HG03025 (cell line): ENCODE measurements around the gene TYW5.
A peak's percentile ranks its signal among the peaks of the same experiment; 100 is the strongest.

Experiments used
- ATAC-seq: cut with Tn5 transposase; IDR thresholded peaks from one replicate; pipeline ENCODE4 v1.9.1; 2021; ENCODE audit warnings: mild to moderate bottlenecking, moderate library complexity; ENCODE audit not compliant: unreplicated experiment, low FRiP score

TYW5 gene, protein sequence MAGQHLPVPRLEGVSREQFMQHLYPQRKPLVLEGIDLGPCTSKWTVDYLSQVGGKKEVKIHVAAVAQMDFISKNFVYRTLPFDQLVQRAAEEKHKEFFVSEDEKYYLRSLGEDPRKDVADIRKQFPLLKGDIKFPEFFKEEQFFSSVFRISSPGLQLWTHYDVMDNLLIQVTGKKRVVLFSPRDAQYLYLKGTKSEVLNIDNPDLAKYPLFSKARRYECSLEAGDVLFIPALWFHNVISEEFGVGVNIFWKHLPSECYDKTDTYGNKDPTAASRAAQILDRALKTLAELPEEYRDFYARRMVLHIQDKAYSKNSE

DNA sequence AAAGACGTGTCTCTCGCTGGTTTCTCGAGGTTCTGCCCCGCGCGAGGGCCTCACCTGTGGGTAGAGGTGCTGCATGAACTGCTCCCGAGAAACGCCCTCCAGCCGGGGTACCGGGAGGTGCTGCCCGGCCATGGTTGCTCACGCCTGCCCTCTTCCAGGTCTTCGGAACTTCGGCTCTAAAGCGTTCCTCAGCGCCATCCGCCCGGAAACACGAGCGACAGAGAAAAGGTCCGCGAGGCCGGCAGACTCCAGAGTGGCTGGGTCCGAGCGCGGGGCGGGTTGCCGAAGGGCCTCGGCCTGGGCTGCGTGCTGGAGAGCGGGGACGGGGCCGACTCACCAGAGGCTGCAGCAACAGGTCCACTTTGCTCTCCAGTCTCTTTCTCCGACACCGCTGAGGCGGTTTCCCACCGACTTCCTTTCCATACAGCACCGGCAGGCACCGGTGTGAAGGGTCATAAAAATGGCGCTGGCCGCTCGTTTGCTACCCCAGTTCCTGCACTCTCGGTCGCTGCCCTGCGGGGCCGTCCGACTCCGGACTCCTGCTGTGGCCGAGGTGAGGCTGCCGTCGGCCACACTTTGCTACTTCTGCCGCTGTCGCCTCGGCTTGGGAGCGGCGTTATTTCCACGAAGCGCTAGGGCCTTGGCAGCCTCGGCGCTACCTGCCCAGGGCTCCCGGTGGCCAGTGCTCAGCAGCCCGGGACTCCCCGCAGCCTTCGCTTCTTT, at the start of gene TYW5, which contains the start of gene MAIP1:
TSS of gene TYW5 (minus strand) at position 153 of the 723 bp plus-strand sequence. CDS start at position 132, 21 bp downstream.
TSS of gene MAIP1 (plus strand) at position 244 of the 723 bp plus-strand sequence. CDS start at position 461, 217 bp downstream.
- ATAC-seq, result peak; percentile 84

DNA sequence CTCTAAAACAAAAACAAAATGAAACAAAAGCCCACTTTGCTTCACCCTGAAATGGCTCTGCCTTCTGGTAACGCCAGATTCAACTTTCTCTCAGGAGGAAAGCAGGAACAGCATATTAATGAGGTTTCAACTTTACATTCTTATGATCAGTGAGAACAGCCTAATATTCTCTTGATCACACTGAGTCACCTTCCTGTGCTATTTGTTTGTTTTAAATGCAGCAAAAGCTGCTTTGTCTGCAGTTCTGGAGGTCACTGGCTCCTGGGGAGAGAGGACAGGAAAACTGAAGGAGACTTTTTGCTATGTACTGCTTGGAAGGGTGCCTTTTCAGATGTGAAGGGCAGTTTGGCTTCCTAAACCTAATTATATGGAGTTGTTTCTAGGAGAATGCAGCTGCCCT, 48.2 kb upstream of the TYW5 start:
- no peak for ATAC-seq

DNA sequence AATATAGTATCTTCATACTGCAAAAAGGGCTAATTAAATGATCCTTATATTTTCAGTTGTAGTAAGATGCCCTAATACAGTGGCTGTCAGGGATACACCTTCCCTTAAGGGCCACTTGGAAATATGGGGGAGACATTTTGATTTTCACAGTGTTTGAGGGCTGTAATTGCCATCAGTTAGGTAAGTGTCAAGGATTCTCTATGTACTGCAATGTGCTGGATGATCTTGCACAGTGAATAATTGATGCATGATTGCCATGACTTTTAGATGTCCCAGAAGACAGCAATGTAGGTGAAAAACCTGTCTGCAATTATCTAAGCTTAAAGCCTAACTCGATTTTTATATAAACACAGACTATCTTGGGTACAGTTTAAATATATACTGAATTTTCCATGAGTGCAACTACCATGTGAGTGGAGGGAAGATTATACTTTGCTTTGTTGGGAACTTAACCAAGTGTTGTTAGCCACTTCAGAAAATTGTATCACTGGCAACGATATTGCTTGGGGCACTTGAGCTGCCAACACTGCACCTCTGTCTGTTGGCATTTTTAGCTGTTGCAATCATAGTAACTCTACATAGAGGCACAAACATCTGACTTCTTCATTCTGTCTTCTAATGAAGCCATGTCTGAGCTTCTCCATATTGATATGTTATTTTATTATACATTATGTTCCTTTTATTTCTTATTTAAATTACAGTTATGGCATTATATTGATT, 45.3 kb upstream of the TYW5 start:
- no peak for ATAC-seq

DNA sequence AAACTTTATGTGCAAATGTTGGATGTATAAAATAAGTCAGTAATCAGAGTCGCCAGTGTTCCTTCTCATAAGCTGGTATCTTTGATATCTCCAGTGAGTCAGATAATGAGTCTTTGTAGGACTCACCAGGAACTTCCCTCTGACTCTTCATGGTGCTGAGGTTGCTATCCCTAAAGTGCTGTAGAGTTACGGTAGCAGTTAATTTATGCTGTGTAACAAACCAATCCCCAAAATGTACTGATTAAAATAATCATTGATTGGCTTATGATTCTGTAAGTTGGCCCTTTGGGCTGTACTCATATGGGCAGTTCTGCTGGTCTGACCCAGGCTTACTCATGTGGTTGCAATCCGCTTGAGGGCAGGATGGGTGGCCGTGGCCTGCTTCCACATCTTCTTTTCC, 43.9 kb upstream of the TYW5 start:
- ATAC-seq, result no peak

DNA sequence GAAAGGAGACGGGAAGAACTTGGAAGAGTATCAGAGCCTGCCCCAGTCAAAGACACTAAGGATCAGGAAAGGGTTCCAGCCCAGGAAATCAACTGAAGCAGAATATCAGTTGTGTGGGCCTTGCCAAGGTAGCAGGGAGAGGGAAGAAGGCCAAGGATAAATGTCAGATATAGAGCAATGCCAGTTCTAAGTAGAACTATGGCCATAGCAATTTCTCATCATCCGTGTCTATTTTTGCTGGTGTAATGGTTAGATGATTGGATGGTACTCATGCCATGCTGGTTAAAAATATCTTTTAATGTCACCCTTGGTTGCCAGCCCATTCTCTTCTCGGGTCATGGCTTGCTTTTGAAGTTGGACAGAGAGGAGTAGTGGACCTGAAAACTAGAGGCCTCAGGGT, 42.0 kb upstream of the TYW5 start:
- no peak for ATAC-seq

DNA sequence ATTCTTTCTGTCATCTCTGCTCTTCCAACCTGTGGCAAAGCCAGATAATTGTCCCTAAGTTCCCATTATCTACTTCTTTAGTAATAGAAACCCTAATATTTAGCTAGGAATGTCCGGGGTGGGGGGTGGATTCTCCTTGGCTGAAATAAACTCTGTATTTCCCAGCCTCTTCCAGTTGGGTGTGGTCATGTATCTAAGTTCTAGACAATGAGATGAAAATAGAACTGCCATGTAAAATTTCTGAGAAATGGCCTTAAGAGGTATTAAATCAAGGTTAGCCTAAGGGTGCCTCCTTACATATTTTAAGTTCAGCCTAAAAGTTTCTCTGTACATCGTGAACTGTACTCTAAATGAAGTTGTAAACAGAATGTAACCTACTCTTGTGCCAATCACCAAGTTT, 39.6 kb upstream of the TYW5 start:
- no peak for ATAC-seq

DNA sequence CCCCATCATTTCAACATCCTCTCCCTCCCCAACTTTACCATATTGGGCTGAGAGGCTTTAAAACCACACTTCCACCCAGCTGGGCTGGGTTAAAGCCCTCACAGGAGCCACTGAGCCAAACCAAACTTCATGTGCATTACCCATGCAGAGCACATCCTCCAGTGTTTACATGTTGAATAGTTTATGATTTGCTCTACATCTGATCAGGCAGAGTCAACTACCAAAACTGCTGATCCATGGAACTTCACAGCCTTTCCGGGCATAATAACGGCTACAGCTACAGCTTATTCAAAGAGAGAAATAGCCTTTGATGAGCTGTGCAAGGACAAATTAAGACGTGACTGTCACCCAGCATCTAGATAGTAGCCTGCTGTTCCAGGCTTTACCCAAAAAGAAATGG, 39.1 kb upstream of the TYW5 start:
- ATAC-seq, result no peak

DNA sequence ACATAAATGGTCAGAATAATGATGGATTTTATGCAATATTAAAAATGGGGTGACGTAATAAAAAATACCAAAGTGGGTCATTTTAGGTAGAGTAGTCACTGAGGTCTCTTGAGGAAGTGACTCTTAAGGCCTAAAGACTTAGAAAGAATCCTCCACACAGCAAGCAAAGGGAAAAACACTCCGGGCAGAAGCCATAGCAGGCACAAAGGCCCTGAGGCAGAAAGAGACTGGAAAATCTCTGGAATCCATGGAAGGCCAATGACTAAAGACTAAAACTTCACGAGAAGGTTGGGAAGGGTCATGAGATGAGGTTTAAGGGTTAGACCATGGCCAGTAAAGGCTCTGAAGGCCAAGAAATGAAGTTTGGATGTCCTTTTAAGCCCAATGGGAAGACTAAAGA, 37.0 kb upstream of the TYW5 start:
- ATAC-seq, result no peak

DNA sequence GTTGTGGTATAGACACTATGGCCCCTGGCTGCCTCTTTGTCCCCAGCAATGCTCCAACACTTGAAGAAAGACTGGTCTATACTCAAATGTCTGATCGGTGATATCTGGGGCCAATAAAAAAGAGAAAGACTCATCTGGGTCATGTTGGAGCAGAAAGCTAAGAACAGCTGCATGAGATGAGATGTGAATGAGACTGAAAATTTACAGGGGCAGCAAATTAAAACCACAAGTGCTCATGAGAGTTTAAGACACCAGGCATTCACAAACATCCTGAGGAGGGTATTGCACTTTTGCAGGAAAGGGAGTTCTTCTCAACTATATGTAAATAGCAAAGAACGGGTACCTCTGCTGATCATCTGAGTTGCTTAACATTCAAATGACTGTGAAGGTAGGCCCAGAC, 36.4 kb upstream of the TYW5 start:
- ATAC-seq, result no peak

DNA sequence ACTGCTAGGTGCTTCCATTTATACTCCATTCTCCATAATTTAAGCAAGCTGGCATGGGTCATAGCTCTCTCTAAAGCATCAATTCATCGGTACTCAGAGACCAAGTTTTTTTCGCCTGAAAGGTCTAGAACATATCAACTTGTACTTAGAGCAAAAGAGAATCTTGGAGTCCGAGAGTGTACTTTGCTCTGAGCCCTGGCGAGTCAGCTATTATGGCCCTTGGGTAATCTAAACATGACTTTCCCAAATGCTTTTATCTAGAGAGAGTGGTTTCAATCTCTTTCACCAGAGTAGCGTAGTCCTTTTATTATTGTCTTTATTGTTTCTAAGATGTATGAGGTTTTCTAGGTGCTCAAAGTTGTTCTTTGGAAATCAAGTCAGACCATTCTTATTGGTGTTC, 34.5 kb upstream of the TYW5 start:
- no peak for ATAC-seq

DNA sequence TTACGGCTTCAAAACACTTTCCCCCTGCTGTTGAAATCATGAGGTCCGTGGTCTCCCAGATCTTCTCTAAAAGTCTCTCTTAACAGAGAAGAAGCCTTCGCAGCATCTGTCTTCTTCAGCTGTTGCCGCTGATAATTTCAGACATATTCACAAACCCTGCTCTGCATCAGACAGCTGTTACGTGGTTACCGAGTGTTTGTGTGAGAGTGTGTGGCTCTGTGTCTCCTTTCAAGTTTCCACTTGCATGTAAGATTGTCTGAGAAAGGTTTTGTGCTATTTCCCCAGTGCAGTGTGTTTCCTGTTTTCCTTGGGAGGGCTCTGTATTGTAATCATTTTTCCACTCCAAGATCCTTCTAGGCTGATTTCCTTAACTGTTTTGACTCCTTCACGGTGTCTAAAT, 32.9 kb upstream of the TYW5 start:
- no peak for ATAC-seq

DNA sequence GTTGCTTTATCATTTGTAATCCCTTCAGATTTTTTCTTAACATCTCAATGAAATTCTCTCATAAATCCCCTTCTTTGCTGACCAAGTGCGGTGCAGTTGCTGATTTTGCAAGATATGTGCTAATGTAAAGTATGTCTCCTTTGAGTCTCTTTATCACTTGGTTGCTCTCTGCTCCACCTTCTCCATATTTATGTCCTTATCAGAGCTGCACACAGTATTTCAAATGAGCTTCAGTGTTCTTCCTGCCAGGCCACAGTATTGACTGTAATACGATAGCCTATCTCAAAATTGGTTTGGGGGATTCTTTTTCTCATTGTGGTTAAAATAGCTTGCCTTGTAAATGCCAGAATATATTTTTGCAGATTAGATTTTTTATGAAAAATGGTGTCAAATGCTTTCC, 32.3 kb upstream of the TYW5 start:
- ATAC-seq, result no peak

DNA sequence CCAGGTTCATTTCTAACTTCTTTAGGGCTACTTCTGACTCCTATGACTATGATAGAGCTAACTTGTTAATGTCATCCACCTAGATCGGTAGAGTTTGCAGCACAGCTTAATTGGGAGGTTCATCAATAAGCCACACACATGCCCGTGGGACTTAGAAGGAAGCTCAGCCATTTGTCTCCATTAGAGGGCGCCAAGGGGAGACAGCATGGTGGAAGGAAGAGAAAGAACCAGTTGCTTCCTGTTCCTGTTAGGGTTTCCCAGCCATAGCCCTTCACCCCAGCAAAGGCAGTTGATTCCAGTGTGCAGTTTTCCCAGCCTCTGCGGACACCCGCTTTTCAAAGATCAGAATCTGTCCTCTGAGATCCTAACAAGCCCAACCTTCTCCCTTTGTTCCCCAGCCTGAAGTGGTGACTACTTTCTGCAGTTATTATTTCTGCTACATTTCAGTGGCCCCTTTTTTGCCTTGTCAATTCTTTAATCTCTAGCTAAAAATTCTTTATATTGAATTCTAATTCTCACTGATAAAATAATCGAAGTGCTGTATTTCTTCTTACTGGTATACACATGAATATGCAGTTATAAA, 30.4 kb upstream of the TYW5 start:
- ATAC-seq, result peak; percentile 63

DNA sequence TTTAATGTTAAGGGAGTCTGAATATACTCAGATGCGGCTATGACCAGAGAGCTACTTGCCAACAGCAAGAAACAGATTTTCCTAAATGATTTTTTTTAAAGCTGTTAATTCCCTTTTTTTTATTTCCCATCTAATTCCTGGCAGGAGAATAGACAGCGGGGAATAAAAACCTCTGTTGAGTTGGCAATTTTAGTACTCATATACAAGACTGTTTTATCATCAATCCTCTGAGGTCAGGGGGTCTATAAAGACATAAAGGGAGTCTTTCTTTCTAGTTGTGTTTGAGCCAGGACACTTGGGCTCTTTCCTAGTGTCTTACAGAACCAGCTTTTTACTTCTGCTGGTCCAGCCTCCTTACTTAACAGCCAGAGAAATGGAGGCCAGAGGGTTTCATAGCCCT, 29.5 kb upstream of the TYW5 start:
- no peak for ATAC-seq

DNA sequence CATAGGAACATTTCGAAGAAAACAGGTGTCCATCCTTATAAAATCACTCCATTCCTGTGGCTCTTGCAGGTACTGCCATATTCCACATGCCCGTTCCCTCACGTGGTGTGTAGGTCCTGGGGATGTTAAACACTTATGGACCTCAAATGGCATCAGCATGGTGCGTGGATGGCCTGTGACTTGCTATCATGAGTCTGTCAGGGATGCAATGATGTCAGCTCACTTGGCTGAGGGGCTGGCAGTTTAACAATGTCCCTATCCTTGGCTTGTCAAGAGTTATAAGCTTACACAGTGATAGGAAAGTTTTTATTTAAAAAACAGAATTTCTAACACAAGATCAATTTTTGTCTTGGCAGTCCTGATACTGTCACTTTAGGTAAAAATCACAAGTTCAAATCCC, 28.9 kb upstream of the TYW5 start:
- ATAC-seq, result no peak

DNA sequence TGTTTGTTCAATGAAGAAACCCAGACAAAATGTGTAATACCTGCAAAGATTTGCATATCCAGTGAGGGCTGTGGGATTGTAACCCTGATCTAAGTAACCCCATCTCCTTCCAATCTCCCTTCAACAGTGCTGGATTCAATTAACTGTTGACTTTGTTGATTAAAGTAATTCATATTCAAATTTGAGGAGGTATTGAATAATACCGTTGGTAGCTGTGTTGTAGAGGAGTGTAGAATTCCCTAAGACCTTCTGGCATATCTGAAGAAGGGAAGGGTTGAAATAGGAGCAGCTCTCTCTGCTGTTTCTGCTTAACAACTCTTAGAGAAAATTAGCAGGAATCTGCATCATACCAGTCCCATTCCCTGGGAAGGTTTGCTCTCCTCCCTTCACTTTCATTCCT, 28.2 kb upstream of the TYW5 start:
- ATAC-seq, result no peak

DNA sequence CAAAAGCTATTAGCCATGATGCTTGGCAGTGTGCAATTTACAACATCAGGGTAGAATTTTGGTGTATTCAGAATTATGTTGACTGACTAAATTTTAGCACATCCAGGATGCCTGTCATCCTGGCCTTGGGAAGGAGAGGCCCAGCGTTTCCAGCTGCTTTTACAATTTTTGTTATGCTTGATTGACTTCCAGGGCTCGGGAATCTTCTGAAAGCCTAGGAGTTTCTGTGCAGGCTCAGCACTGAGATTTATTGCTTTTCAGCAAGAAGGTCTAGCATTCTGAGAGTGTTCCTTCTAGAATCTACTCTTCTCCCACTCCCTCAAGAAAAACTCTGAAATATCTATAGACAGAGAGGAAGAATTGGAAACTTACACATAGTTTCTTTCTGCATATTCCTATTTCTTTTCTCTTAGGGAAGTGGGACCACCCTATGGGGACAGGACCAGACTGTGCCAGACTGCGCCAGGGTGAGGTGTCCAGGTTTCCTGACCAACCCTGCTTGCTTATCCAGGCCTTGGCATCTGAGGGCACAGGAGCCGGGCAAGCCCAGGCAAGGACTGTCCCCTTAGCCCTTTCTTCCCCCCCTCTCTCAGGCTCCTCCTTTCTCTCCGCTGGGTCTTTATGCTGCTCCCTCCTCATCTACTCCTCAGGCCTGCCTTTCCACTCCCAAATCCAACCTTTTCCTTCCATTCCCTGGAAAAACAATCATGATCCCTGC, 27.0 kb upstream of the TYW5 start:
- ATAC-seq, result no peak

DNA sequence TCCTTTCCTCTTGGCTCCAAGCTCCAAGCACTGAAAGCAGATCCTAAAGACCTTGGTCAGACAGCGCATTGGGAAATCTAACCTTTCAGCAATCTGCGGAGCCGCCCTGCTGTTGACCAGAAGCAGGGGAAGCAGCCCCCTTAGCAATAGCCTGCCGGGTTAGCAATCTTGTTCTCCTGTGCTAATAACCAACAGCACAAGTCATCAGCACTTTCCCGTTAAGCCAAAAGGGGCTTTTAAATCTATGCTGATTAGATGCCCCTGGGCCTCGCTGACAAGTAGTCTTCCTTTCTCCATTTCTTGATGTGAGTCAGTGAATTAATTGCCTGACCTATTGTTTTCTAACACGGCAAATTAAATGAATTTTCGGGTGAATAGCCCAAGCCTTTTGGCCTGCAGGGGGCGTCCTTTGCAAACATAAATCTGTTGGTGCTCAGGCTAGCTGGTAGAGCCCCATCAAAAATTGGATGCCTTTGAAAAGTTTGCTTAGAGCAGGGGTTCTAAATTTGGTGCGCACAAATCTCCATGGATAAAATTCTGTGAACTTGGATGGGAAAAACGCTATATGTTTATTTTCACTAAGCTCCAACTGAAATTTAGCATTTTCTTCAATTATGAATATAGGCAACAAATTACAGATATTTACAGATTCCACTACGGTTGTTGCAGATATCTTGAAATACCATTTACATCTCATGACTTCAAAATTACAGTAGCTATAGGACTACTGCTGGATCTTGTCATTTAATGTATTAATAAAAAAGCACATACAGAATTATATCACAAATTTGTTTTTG, 24.7 kb upstream of the TYW5 start:
- no peak for ATAC-seq

DNA sequence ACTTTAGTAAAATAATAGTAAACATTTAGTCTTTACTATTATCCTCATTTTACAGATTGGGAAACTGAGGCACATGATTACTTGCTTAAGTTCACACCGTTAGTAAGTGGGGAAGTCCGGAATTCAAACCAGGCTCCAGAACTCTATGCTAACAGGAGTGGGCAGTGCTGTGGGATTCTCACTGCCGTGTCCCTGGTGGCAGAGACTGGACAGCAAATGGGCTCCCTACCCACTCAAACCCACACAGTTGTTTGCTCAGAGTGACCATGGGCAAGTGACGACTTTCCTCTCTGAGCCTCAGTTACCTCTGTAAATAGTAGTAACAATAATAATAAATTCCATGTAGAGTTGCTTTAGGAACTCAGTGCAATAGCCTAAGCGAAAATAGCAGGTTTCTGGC, 24.1 kb upstream of the TYW5 start:
- no peak for ATAC-seq

DNA sequence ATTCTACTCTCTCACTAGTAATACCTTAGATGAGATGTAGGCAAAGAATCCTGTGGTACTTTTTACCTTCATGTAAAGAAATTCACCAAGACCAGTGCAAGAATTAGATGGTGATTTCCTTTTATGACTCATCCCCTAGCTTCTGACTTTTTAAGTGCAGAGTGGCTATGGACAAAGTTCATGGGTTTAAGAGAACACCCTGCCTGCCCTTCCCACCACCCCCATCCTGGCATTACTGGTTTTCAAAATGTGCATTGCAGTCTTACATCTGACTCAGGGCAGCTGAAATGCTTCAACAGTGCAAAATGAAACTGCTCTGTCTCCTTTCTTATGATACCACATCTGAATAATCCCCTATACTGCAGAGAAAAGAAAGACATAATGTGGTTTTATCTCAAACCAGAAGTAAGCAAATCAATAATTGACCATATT, 22.7 kb upstream of the TYW5 start:
- peak; percentile 43 for ATAC-seq
